Body of pancreas (tissue), 4 donors: ENCODE data around the gene GGTA1. TPM values are rescaled to one million over a fixed set of nuclear protein-coding genes. Genes with fewer than 3 reads are reported as not detected.

Experiments used
- ATAC-seq: fragments of 150-250 bp; one replicate; pipeline ENCODE4 v1.9.1; 2016
- DNase-seq, 4 donors: peaks; one replicate each; pipeline ENCODE4 v3.0.0-alpha.2; 2019
- H3K27ac ChIP-seq, 4 donors: fragments of 200-600 bp; sonication (generic); 1 replicate in 3 of 4; 2 replicates in 1 of 4; pipeline versions ENCODE4 v1.5.1 to v1.6.1; 2016 to 2019; ENCODE audit warnings: mild to moderate bottlenecking in 1 of 4, mixed read lengths in 1 of 4, moderate library complexity in 1 of 4
- H3K27me3 ChIP-seq, 2 donors: fragments of 200-600 bp; sonication (generic); one replicate each; pipeline ENCODE4 v1.6.0; 2016; ENCODE audit warnings: mild to moderate bottlenecking in 1 of 2
- H3K36me3 ChIP-seq, 2 donors: fragments of 200-600 bp; sonication (generic); replicated peaks in 1 of 2; 2 replicates each; pipeline ENCODE4 v1.5.1; 2016; ENCODE audit warnings: low read depth in 2 of 2; ENCODE audit not compliant: insufficient read depth in 1 of 2
- H3K4me1 ChIP-seq: fragments of 200-600 bp; sonication (generic); one replicate; pipeline ENCODE4 v1.6.0; 2016
- H3K4me3 ChIP-seq, 2 donors: fragments of 200-600 bp; sonication (generic); 1 replicate in 1 of 2; 2 replicates in 1 of 2; pipeline ENCODE4 v1.5.1; 2016 to 2019
- H3K9me3 ChIP-seq, 3 donors: fragments of 200-600 bp; sonication (generic); 1 replicate in 2 of 3; 2 replicates in 1 of 3; pipeline ENCODE4 v1.5.1; 2016
- POLR2A ChIP-seq, 3 donors: fragments of 450-650 bp; IDR thresholded peaks; one replicate each; pipeline ENCODE4 v1.6.1; 2016; ENCODE audit warnings: antibody characterized with exemption in 3 of 3, mild to moderate bottlenecking in 2 of 3
- WGBS, 2 donors: methylation state at CpG; one replicate each; pipeline ENCODE4 v1.1.5; 2017; 5-methylcytosine and 5-hydroxymethylcytosine counted together
- intact Hi-C: fragments of 100-400 bp; cut with DNase I; formaldehyde crosslinking; loops from one replicate; pipeline ENCODE4 v1.15.1; 2023
- total RNA-seq, 2 donors: library from RNA; depleted of rRNA; stranded (reverse); fragments of >200 nt; gene quantifications; one replicate each; pipeline ENCODE4 v1.1.0, GENCODE V29; 2016
- TF ChIP-seq, protein P1 (sequence below), 7 experiments: fragments of 450-650 bp in 4 of 7; fragments of 200-600 bp in 3 of 7; sonication (generic) in 3 of 7; IDR thresholded peaks; one replicate each; pipeline ENCODE4 v1.5.1; 2016 to 2019; ENCODE audit warnings: antibody characterized with exemption in 7 of 7

GGTA1 gene
- total RNA-seq, 2 donors from 2014 or later: 2.3 to 2.6 TPM

- Histone ChIP-seq H3K4me3 (no peak overlapping the region), H3K27ac (no peak overlapping the region), H3K27me3 (no peaks in the 10 kb centered on the region), H3K36me3 (no peaks in the 10 kb centered on the region), H3K4me1 (no peaks in the 10 kb centered on the region), H3K9me3 (no peaks in the 10 kb centered on the region)
- DNase-seq: no peak
- 40 to 56% methylated on average over 5 to 8 of the region's 8 CpGs for WGBS, 2 donors
- intact Hi-C loops: no loop called here
- TF ChIP-seq, protein P1, sequence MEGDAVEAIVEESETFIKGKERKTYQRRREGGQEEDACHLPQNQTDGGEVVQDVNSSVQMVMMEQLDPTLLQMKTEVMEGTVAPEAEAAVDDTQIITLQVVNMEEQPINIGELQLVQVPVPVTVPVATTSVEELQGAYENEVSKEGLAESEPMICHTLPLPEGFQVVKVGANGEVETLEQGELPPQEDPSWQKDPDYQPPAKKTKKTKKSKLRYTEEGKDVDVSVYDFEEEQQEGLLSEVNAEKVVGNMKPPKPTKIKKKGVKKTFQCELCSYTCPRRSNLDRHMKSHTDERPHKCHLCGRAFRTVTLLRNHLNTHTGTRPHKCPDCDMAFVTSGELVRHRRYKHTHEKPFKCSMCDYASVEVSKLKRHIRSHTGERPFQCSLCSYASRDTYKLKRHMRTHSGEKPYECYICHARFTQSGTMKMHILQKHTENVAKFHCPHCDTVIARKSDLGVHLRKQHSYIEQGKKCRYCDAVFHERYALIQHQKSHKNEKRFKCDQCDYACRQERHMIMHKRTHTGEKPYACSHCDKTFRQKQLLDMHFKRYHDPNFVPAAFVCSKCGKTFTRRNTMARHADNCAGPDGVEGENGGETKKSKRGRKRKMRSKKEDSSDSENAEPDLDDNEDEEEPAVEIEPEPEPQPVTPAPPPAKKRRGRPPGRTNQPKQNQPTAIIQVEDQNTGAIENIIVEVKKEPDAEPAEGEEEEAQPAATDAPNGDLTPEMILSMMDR (IDR thresholded peaks at IDR 0.05): no peak
- TF ChIP-seq POLR2A (IDR thresholded peaks at IDR 0.05): no peak
- ATAC-seq: no peak
These were observed 20.6 kb downstream of the GGTA1 start for GRCh38 chr9:121478816-121479676.

GRCh38 chr9:121476156-121476555 lies 23.5 kb downstream of the GGTA1 start:
- DNase-seq (no peak), ATAC-seq (no peak)
- 72 to 80% methylated on average over 4 to 5 of the region's 5 CpGs for WGBS, 2 donors
- TF ChIP-seq POLR2A (IDR thresholded peaks at IDR 0.05): no peak
- TF ChIP-seq, protein P1 (IDR thresholded peaks at IDR 0.05): no peak
- no peaks in the 10 kb centered on the region for H3K36me3 ChIP-seq
- intact Hi-C loops: no loop called here
- no peaks in the 10 kb centered on the region for H3K9me3 ChIP-seq
- no peak overlapping the region for H3K4me3 ChIP-seq
- H3K27me3 ChIP-seq: no peaks in the 10 kb centered on the region
- no peaks in the 10 kb centered on the region for H3K4me1 ChIP-seq
- H3K27ac ChIP-seq: no peak overlapping the region

DNA sequence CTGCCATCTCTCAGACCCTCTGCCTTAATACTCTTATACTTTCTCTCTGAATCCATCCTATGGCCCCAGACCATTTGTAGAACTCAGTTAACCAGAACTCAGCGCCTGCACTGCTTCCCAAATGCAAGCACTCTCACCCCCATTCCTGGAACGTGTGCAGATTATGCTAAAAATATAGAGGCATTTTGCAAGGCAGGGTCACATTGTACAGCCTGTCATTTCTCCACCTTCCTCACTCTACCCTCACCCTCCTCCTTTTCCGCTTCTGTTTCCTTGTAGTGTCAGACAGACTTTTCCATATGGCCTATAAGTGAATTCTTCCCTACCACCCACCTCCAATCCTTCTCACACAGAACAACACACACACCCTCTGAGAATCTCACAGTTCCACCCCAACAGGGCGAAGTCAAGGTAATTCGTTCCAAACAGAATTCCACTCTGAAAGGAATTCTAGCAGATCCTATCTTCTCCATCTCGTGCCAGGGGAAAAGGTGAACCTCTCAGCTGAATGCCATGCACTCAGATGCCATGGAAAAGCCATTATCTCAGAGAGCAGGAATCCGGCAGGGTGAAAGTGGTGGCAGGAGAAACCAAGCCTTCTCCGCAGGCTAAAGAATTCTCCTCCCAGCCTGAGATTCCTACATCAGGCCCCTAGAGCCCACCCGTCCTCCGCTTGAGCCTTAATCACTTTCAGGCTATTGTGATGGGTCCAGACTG lies 25.3 kb downstream of the GGTA1 start:
- no peaks in the 10 kb centered on the region for H3K9me3 ChIP-seq
- ATAC-seq (no peak), DNase-seq (no peak)
- H3K4me1 ChIP-seq: no peaks in the 10 kb centered on the region
- no peak overlapping the region for H3K27ac ChIP-seq
- intact Hi-C loops: no loop called here
- WGBS, 2 donors: 62 to 64% methylated on average over 10 of the region's 10 CpGs
- TF ChIP-seq POLR2A (IDR thresholded peaks at IDR 0.05): no peak
- no peaks in the 10 kb centered on the region for H3K36me3 ChIP-seq
- no peaks in the 10 kb centered on the region for H3K27me3 ChIP-seq
- no peak overlapping the region for H3K4me3 ChIP-seq

- intact Hi-C loops: no loop called here
- no peak for TF ChIP-seq POLR2A (IDR thresholded peaks at IDR 0.05)
- TF ChIP-seq, protein P1 (IDR thresholded peaks at IDR 0.05): no peak
- Histone ChIP-seq H3K9me3 (no peaks in the 10 kb centered on the region), H3K27me3 (no peaks in the 10 kb centered on the region), H3K4me3 (no peak overlapping the region), H3K27ac (no peak overlapping the region), H3K4me1 (no peaks in the 10 kb centered on the region), H3K36me3 (no peaks in the 10 kb centered on the region)
- DNase-seq (no peak), ATAC-seq (no peak)
- WGBS, 2 donors: 50 to 82% methylated on average over 6 of the region's 6 CpGs
These were observed 26.4 kb downstream of the GGTA1 start for GRCh38 chr9:121473229-121473628.

DNA sequence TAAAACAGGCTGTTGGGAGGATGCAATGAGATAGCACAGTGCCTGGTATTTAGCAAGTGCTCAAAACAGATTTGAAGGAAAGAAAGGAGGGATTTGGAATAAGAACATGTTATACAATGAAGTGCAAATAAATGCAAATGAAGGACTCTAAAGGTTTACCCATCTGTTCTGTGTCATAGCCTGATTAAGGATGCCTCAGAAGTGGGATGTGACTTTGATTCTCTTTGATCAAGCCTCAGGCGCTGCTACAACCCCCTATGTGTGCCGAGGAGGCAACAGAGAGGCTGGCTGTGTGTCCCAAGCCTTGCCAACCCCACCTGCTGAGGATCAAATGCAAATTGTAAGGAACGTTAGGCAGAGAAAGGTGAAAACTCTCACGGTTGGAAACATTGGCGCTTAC lies 27.2 kb downstream of the GGTA1 start:
- TF ChIP-seq, protein P1 (IDR thresholded peaks at IDR 0.05): no peak
- no peak for TF ChIP-seq POLR2A (IDR thresholded peaks at IDR 0.05)
- H3K9me3 ChIP-seq: no peaks in the 10 kb centered on the region

More for the DNA sequence above, 27.2 kb downstream of the GGTA1 start:
- no peak overlapping the region for H3K27ac ChIP-seq
- 43 to 54% methylated on average over 5 of the region's 5 CpGs for WGBS, 2 donors
- intact Hi-C loops: no loop called here
- no peaks in the 10 kb centered on the region for H3K36me3 ChIP-seq
- H3K27me3 ChIP-seq: no peaks in the 10 kb centered on the region
- H3K4me3 ChIP-seq: no peak overlapping the region
- no peak for DNase-seq
- ATAC-seq: no peak
- no peaks in the 10 kb centered on the region for H3K4me1 ChIP-seq
